Measurements from ENCODE around the gene CD209. TPM values are rescaled to one million over a fixed set of nuclear protein-coding genes. Genes with fewer than 3 reads are reported as not detected.
A peak's percentile ranks its signal among the peaks of the same experiment; 100 is the strongest.
"Not testable (repeated sequence)": the region's sequence is repeated elsewhere in the genome, so short reads cannot be mapped to it uniquely, and the experiment has no call there.

Gene CD209
- total RNA-seq, 1 donor from 2014 or later, result 10.6 TPM

GRCh38 chr19:7756258-7756657, 8.9 kb upstream of the CD209 start:
- no peak for ATAC-seq
- intact Hi-C loops (cut with DNase I), result no loop called here
- no peak for TF ChIP-seq CTCF (IDR thresholded peaks at IDR 0.05)
- H3K36me3 ChIP-seq, result no peaks in the 10 kb centered on the region
- no peak overlapping the region for H3K4me3 ChIP-seq
- H3K4me1 ChIP-seq, result no peaks in the 10 kb centered on the region
- no peaks in the 10 kb centered on the region for H3K27me3 ChIP-seq
- no peak overlapping the region for H3K27ac ChIP-seq
- no peak for DNase-seq
- peaks cover 14% of the 10 kb centered on the region for H3K9me3 ChIP-seq

- H3K27ac ChIP-seq, result no peak overlapping the region
- no peak for ATAC-seq
- H3K36me3 ChIP-seq, result no peaks in the 10 kb centered on the region
- no peaks in the 10 kb centered on the region for H3K4me1 ChIP-seq
- H3K9me3 ChIP-seq, result peaks cover 7% of the 10 kb centered on the region
- intact Hi-C loops (cut with DNase I), result no loop called here
- DNase-seq, result no peak
- no peak overlapping the region for H3K4me3 ChIP-seq
- TF ChIP-seq CTCF (IDR thresholded peaks at IDR 0.05), result no peak
- H3K27me3 ChIP-seq, result no peaks in the 10 kb centered on the region
Observed at GRCh38 chr19:7751157-7751783, 3.9 kb upstream of the CD209 start.

DNA sequence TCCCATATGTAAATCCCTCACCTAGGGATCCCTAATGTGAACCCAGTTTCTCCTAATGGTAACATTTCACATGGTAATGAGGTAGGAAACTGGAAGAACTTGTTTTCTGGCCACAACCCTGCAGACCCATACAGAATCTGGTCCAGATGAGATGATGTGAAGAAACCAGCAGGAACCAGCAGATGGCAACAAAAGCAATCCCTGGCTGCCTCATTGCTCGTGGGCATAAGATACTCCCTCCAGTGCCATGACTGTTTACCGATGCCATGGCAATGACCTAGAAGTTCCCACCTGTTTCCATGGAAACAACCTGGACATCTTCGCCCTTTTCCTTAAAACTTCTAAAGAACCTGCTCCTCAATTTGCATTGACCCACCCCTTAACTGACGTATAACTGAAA, 1.4 kb upstream of the CD209 start:
- DNase-seq (no peak), ATAC-seq (peak; percentile 69)

DNA sequence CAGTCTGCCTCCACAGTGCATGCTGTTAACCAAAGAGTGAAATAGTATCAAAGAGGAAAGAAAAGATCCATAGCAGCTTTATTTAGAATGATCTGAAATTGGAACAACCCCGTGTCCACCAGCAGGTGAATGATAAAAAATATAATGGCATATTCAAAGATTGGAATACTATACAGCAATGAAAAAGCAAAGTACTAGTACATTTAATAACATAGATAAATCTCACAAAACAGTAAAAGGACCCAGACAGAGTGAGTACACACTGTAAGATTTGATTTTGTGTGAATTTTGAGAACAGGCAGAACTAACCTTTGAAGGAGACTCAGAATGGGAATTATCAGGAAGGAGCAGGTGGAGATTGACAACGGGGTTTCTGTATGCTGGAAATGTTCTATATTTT, 837 bp upstream of the CD209 start:
- no peak for TF ChIP-seq CTCF (IDR thresholded peaks at IDR 0.05)
- intact Hi-C loops (cut with DNase I), result no loop called here
- Histone ChIP-seq H3K27ac (no peak overlapping the region), H3K4me3 (no peak overlapping the region), H3K9me3 (no peaks in the 10 kb centered on the region), H3K27me3 (no peaks in the 10 kb centered on the region), H3K4me1 (no peaks in the 10 kb centered on the region), H3K36me3 (no peaks in the 10 kb centered on the region)
- no peak for ATAC-seq
- DNase-seq, result no peak

More for the DNA sequence above, 1.4 kb upstream of the CD209 start:
- H3K4me3 ChIP-seq, result no peak overlapping the region
- no peak overlapping the region for H3K27ac ChIP-seq
- H3K9me3 ChIP-seq, result no peaks in the 10 kb centered on the region
- H3K36me3 ChIP-seq, result no peaks in the 10 kb centered on the region
- no peaks in the 10 kb centered on the region for H3K4me1 ChIP-seq
- peak; percentile 32 for TF ChIP-seq CTCF (IDR thresholded peaks at IDR 0.05)
- intact Hi-C loops (cut with DNase I), result no loop called here
- no peaks in the 10 kb centered on the region for H3K27me3 ChIP-seq

DNA sequence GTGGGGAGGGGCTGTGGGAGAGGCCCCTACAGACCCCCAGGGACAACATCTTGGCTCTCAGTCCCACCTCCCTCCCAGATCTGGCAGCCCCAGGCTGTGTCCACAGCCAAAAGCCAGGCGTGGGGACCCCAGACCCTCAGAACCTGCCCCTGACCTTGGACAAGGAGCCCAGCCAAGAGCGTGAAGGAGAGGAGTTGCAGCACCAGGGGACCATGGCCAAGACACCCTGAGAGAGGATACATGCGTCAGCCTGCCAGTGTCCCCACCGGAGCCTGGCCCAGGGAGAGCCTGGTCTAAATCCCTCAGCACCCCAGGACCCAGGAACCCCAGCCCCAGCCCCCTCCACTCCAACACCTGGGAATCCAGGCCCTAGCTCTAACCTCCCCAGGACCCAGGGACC, 1.0 kb downstream of the CD209 start:
- H3K36me3 ChIP-seq; H3K9me3 ChIP-seq; ATAC-seq; intact Hi-C loops (cut with DNase I); DNase-seq; H3K4me3 ChIP-seq; H3K27ac ChIP-seq; H3K27me3 ChIP-seq; H3K4me1 ChIP-seq: not testable (repeated sequence)

DNA sequence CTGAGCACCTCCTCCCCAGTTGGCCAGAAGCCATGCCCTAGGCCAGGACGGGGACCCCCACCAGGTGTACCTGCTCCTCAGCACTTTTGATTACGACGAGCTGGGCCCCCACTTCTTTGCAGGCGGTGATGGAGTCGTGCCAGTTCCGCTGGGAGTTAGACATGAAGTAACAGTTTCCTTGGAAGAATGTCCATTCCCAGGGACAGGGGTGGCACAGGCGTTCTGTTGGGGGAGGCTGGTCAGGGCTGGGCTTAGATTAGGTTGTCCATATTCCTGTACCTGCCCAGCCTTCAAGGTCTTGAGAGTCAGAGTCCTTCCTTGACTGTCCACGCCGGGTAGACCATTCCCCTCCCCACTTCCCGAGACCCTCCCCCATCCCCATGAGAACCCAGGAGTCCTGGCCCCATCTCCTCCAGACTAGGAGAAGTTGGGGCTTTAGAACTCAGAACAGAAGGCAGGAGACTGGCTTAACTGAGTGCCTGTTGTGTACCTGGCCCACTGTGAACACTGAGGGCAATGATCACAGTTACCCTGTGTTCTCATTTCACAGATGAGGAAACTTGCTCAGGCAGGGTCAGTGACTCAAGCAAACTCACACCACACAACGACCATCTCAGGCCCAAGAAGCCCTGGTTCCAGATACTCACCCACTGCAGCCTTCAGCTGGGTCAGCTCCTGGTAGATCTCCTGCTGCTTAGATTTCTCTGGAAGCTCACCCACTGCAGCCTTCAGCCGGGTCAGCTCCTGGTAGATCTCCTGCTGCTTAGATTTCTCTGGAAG, 2.3 kb downstream of the CD209 start:
- Histone ChIP-seq H3K27me3 (no peaks in the 10 kb centered on the region), H3K4me1 (no peaks in the 10 kb centered on the region), H3K27ac (no peak overlapping the region), H3K36me3 (no peaks in the 10 kb centered on the region), H3K9me3 (no peaks in the 10 kb centered on the region), H3K4me3 (no peak overlapping the region)
- ATAC-seq, result no peak
- intact Hi-C loops (cut with DNase I), result no loop called here
- no peak for TF ChIP-seq CTCF (IDR thresholded peaks at IDR 0.05)
- DNase-seq, result no peak

Measured in upper lobe of right lung (tissue), 1 donor.